Bronchial epithelial cell (primary cell): ENCODE measurements around the gene EPB41L4A. TPM values are rescaled to one million over a fixed set of nuclear protein-coding genes. Genes with fewer than 3 reads are reported as not detected.

ENCODE experiments used
- DNase-seq: peaks from one replicate; pipeline ENCODE4 v3.0.0-alpha.2; 2010; ENCODE audit warnings: low read depth
- FAIRE-seq: peaks from 2 replicates; lab custom pipeline; 2011; peaks lifted over from hg19 to GRCh38; lab: Jason Lieb, UNC
- H3K27me3 ChIP-seq: 2 replicates; pipeline ENCODE4 v1.5.1; 2011; ENCODE audit warnings: low read length; ENCODE audit not compliant: control insufficient read depth, insufficient read depth
- H3K36me3 ChIP-seq: 2 replicates; pipeline ENCODE4 v1.5.1; 2011; ENCODE audit warnings: low read length; ENCODE audit not compliant: control insufficient read depth, insufficient read depth
- H3K4me3 ChIP-seq: 2 replicates; pipeline ENCODE4 v1.5.1; 2011; ENCODE audit warnings: mild to moderate bottlenecking, low read depth, low read length, control low read depth
- CTCF ChIP-seq: IDR thresholded peaks from 2 replicates; pipeline ENCODE4 v1.5.1; 2011; ENCODE audit warnings: mild to moderate bottlenecking, moderate library complexity, low read length, control low read depth, inconsistent platforms; ENCODE audit not compliant: insufficient read depth, severe bottlenecking
- total RNA-seq: library from RNA; depleted of rRNA; stranded (reverse); fragments of >200 nt; gene quantifications from 2 replicates; pipeline ENCODE4 v1.2.1, GENCODE V29; 2014

The EPB41L4A gene
- total RNA-seq, 1 donor from 2014 or later: 5.3 TPM

- FAIRE-seq (no peak), DNase-seq (no peak)
- Histone ChIP-seq H3K4me3 (no peak overlapping the region), H3K27me3 (no peaks in the 10 kb centered on the region), H3K36me3 (no peaks in the 10 kb centered on the region)
- TF ChIP-seq CTCF: no peak
These were observed 44.3 kb downstream of the EPB41L4A start for GRCh38 chr5:112374818-112375217.

- H3K27me3 ChIP-seq: no peaks in the 10 kb centered on the region
- no peak for TF ChIP-seq CTCF
- FAIRE-seq (no peak), DNase-seq (peak; percentile 20)
- no peak overlapping the region for H3K4me3 ChIP-seq
- no peaks in the 10 kb centered on the region for H3K36me3 ChIP-seq
These were observed 44.7 kb downstream of the EPB41L4A start for GRCh38 chr5:112374356-112374755.

GRCh38 chr5:112373885-112374284 is 45.2 kb downstream of the EPB41L4A start:
- no peak for DNase-seq
- FAIRE-seq: no peak
- H3K4me3 ChIP-seq: no peak overlapping the region
- H3K27me3 ChIP-seq: no peaks in the 10 kb centered on the region
- no peak for TF ChIP-seq CTCF
- H3K36me3 ChIP-seq: no peaks in the 10 kb centered on the region

GRCh38 chr5:112372543-112372942 is 46.5 kb downstream of the EPB41L4A start:
- no peak for FAIRE-seq
- DNase-seq: peak; percentile 64
- Histone ChIP-seq H3K4me3 (no peak overlapping the region), H3K27me3 (no peaks in the 10 kb centered on the region), H3K36me3 (no peaks in the 10 kb centered on the region)
- peak; percentile 21 for TF ChIP-seq CTCF

GRCh38 chr5:112371067-112371466 is 48.0 kb downstream of the EPB41L4A start:
- TF ChIP-seq CTCF: no peak
- FAIRE-seq (no peak), DNase-seq (no peak)
- H3K36me3 ChIP-seq: no peaks in the 10 kb centered on the region
- no peak overlapping the region for H3K4me3 ChIP-seq
- H3K27me3 ChIP-seq: no peaks in the 10 kb centered on the region

- H3K36me3 ChIP-seq: no peaks in the 10 kb centered on the region
- DNase-seq: no peak
- no peak overlapping the region for H3K4me3 ChIP-seq
- FAIRE-seq: no peak
- H3K27me3 ChIP-seq: no peaks in the 10 kb centered on the region
- no peak for TF ChIP-seq CTCF
These were observed 51.7 kb downstream of the EPB41L4A start for GRCh38 chr5:112367400-112367799.
